Fibroblast of gingiva (primary cell): ENCODE measurements around the gene B4GALT7.

ENCODE experiments used
- DNase-seq: peaks from one replicate; pipeline ENCODE4 v3.0.0-alpha.2; 2011; ENCODE audit warnings: low read depth

The B4GALT7 gene

DNA sequence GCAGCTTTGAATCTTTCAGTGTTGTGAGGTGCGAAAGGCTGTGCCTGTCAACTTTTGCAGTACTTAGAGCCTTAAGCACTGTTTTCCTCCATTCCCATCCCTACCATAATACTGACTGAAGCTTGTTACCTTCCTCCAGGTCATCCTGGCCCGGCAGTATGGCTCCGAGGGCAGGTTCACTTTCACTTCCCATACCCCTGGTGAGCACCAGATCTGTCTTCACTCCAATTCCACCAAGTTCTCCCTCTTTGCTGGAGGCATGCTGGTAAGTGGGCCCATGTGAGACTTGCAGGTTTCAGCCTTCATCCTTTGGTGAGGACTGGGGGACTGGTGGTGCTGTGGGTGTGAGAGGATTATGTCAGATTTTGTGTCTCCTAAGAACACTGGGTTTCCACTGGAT lies 6.4 kb upstream of the B4GALT7 start:
- DNase-seq: no peak

GRCh38 chr5:177594071-177594470 lies 5.9 kb upstream of the B4GALT7 start:
- DNase-seq: no peak

GRCh38 chr5:177595026-177595585 lies 4.8 kb upstream of the B4GALT7 start:
- DNase-seq: no peak

- DNase-seq: no peak
These were observed 3.7 kb upstream of the B4GALT7 start for GRCh38 chr5:177595991-177596774.

DNA sequence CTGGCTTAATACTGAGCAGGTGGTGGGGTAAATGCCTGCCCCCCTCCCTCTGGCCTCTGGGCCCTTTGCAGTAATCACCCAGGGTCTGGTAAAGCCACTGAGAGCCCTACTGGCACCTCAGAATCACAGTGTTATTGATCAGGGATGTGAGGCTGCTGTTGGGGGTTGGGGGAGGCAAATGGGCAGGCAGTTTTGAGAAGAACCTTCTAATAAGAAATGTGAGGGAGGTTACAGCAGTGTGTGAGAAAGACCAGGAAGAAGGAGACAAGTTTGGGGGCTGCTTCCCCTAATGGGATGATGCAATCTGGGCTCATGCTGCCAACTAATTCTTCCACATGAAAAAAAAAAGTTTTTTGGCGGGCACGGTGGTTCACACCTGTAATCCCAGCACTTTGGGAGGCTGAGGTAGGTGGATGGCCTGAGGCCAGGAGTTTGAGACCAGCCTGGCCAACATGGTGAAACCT lies 3.1 kb upstream of the B4GALT7 start:
- DNase-seq: no peak

- no peak for DNase-seq
These were observed 1.5 kb upstream of the B4GALT7 start for GRCh38 chr5:177598477-177598876.

DNA sequence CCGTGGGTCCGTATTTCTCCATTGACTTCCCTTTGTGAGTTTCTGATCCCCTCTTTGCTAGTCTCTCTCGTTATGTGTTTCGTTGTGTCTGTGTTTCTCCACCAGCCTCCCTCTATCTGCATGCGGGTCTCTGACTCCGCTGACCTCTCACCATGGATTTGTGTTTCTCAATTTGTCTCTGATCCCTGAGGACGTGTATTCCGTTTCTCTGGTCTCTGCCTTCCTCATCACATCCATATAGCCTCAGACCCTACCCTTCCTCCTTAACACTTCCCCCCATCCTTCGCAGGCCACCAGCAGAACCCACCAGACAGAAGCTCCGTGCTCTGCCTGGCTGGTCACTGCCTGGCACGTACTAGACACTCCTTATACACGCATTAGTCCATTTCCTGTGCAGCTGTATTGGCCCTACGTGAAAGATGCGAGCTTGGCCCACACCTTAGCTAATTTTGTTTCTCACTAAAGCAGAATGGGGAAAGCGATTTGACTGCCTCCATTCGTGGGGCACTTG lies 631 bp downstream of the B4GALT7 start:
- DNase-seq: no peak

- no peak for DNase-seq
These were observed 1.2 kb downstream of the B4GALT7 start for GRCh38 chr5:177601126-177601525.

GRCh38 chr5:177601577-177602457 lies 1.9 kb downstream of the B4GALT7 start:
- no peak for DNase-seq

DNA sequence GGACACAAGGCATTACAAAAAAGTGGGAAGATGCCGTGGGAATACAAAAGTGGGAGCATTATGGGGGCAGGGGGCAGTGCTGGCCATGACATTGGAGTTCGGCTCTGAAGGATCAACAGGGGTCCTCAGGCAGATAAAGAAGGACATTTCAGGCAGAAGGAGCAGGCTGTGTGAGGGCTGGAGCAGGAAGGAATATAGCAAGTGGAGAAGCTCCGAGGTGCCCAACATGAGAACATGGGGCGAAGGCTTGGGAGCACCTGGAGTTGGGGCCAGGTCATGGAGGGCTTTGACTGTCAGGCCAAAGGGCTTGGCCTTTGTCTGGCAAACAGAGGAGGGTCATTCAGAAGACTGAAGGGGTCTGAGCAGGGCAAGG lies 2.5 kb downstream of the B4GALT7 start:
- DNase-seq: no peak

DNA sequence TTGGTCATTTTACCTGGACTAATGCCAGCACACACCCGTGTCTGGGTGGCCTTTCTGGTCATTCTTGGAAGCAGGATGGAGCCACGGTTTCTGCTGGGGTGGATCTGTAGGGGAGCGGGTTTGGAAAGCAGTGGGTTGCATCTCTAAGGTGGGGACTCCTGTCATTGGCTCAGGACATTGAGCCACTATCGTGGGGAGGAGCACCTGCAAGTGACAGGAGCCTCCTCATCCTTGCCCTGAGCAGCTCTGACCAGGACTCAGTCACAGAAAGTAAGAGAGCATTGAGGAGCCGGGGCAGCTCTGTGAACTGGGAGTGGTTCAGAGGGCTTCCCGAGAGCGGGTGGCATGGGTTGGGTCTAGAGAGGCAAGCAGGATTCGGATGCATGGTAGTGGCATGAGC lies 3.7 kb downstream of the B4GALT7 start:
- no peak for DNase-seq

DNA sequence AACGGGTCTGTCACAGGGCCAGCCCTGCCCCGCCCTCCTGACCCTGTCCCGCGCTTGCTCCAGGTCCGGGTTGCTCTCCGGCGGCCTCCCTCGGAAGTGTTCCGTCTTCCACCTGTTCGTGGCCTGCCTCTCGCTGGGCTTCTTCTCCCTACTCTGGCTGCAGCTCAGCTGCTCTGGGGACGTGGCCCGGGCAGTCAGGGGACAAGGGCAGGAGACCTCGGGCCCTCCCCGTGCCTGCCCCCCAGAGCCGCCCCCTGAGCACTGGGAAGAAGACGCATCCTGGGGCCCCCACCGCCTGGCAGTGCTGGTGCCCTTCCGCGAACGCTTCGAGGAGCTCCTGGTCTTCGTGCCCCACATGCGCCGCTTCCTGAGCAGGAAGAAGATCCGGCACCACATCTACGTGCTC lies 4.2 kb downstream of the B4GALT7 start:
- DNase-seq: no peak

DNA sequence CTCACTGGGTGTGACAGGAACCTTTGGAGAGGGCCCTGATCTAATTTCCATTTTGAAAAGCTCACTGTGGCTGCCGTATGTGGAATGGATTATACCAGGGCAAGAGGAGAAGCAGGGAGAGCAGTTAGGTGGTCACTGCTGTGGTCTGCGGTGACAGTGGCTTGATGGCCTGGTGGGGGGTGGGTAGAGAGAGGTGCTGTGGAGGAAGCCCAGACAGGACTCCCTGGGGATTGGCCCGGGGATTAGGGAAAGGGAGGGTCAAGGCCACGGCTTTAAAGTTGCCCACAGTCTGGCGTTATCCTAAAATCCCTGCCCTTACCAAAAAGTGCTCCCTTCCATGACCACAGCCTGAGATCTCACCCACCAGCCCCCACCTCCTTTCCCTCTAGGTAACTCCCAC lies 4.7 kb downstream of the B4GALT7 start:
- no peak for DNase-seq

DNA sequence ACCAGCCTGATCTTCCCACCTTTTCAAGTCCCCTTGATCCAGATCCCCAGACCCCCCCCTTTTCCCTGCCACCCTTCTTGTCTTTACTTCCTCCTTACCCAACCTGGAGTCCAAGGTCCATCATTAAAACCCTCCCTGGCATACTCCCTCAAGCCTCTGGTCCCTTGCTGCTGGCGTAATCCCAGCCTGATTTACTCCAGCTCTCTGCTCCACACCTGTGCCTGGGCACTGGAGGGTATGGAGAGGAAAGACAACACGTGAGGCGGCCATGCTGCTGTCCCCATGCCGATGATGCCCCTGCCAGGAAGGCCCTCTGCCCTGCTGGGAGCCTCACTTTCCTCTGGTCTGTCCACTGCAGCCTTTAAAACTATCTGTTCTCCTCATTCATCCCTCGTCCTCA lies 5.1 kb downstream of the B4GALT7 start:
- DNase-seq: no peak

DNA sequence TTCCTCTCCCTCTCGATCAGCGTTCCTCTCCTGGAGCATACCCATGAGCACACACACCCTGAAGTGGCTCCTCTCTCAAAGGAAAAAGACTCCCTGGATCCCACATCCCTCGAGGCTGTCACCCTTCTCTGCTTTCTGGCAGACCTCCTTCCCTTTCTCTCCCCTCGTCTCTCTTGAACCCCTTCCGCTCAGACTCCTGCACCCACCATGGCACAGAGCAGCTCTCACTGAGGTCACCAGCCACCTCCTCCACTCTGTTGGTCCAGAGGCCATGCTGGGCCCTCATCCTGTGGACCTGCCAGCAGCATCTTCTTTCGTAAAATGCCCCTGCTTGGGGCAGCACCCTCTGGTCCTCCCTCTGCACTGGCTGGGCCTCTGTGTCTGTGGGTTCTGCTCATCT lies 5.7 kb downstream of the B4GALT7 start:
- DNase-seq: no peak

GRCh38 chr5:177606071-177607051 lies 6.4 kb downstream of the B4GALT7 start:
- no peak for DNase-seq

- no peak for DNase-seq
These were observed 7.2 kb downstream of the B4GALT7 start for GRCh38 chr5:177607115-177607451.

- DNase-seq: peak; percentile 76
These were observed 7.7 kb downstream of the B4GALT7 start for GRCh38 chr5:177607452-177608192.

DNA sequence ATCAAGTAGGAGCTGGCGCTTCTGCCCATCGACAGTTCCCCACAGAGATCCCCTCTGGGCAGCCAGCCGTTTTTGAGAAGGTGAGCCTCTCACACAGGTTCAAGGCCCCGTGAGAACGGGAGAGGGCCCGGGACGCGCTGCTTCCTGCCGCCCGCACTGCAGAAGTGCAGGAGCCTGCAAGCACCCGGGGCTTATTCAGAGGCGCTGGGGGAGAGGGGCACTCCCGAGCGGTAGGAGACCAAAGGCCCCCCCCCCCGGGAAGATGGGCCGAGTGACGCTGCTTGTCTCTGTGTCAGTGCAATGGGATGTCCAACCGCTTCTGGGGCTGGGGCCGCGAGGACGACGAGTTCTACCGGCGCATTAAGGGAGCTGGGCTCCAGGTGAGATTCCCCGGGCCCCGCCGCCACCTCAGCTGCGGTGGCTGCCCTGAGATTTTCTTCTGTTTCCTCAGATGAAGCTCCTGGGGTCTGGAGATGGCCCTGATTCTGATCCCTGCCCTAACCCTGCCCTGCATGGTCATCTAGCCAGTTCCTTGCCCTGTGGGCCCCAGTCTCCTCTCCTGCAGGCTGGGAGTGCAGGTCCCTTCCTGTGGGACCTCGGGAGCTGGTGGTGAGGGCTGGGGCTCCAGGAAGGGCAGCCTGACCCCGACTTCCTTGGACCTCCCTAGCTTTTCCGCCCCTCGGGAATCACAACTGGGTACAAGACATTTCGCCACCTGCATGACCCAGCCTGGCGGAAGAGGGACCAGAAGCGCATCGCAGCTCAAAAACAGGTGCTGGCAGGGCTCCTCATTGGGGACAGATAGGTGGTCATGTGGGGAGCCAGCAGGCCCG lies 8.5 kb downstream of the B4GALT7 start:
- DNase-seq: no peak
